Inferior parietal cortex (tissue), 1 donor: ENCODE measurements around the gene VSTM4.

Experiments
- DNase-seq: peaks from one replicate; pipeline ENCODE4 v3.0.0-alpha.2; 2016; ENCODE audit errors: extremely low spot score

The VSTM4 gene

GRCh38 chr10:48968036-48968435 lies 147.3 kb downstream of the VSTM4 start:
- DNase-seq, result no peak

GRCh38 chr10:48965460-48965859 lies 149.9 kb downstream of the VSTM4 start:
- no peak for DNase-seq
